ENCODE measurements around the gene RAB25. TPM values are rescaled to one million over a fixed set of nuclear protein-coding genes. Genes with fewer than 3 reads are reported as not detected.

RAB25 gene
- polyA plus RNA-seq, 1 donor from 2014 or later = 2.9 TPM

- Mint-ChIP-seq H3K27me3 (peaks cover 15% of the 10 kb centered on the region), H3K4me1 (peaks cover 9 to 13% (median 10%) of the 10 kb centered on the region in 3 donors), H3K4me3 (peak overlapping the region in 1 of 4 donors; percentile 63), H3K9me3 (no peaks in the 10 kb centered on the region), H3K27ac (no peak overlapping the region), H3K36me3 (no peaks in the 10 kb centered on the region)
Observed at GRCh38 chr1:156080241-156080862, 19.4 kb downstream of the RAB25 start.

- Mint-ChIP-seq H3K4me3 (peak overlapping the region in 3 of 4 donors; percentile 43 to 63 (median 59)), H3K36me3 (no peaks in the 10 kb centered on the region), H3K27ac (peak overlapping the region in 1 of 3 donors; percentile 12), H3K27me3 (peaks cover 16% of the 10 kb centered on the region), H3K9me3 (no peaks in the 10 kb centered on the region), H3K4me1 (peaks cover 8 to 10% (median 9%) of the 10 kb centered on the region in 3 donors)
Observed at GRCh38 chr1:156080863-156081179, 19.9 kb downstream of the RAB25 start.

GRCh38 chr1:156081180-156081916, 20.4 kb downstream of the RAB25 start:
- H3K4me3 Mint-ChIP-seq = peak overlapping the region; percentile 43 to 93 (median 70)
- H3K9me3 Mint-ChIP-seq = no peaks in the 10 kb centered on the region
- H3K27ac Mint-ChIP-seq = peak overlapping the region in 1 of 3 donors; percentile 12
- H3K27me3 Mint-ChIP-seq = peaks cover 19% of the 10 kb centered on the region
- no peaks in the 10 kb centered on the region for H3K36me3 Mint-ChIP-seq
- peaks cover 6 to 9% (median 8%) of the 10 kb centered on the region in 3 donors for H3K4me1 Mint-ChIP-seq

- no peaks in the 10 kb centered on the region for H3K9me3 Mint-ChIP-seq
- H3K36me3 Mint-ChIP-seq = no peaks in the 10 kb centered on the region
- H3K27ac Mint-ChIP-seq = peak overlapping the region in 1 of 3 donors; percentile 12
- peaks cover 6 to 9% (median 6%) of the 10 kb centered on the region in 3 donors for H3K4me1 Mint-ChIP-seq
- H3K27me3 Mint-ChIP-seq = peaks cover 19% of the 10 kb centered on the region
- peak overlapping the region; percentile 74 to 96 (median 86) for H3K4me3 Mint-ChIP-seq
Observed at GRCh38 chr1:156081917-156082308, 21.0 kb downstream of the RAB25 start.

GRCh38 chr1:156082309-156083091, 21.5 kb downstream of the RAB25 start, which contains the start of gene MEX3A:
MEX3A (minus strand) TSS chr1:156082465; CDS start chr1:156081998, 467 bp downstream.
- H3K27ac Mint-ChIP-seq = peak within 1 kb of the TSS in 1 of 3 donors; percentile 12
- H3K36me3 Mint-ChIP-seq = no peaks in the 10 kb centered on the region
- H3K9me3 Mint-ChIP-seq = no peaks in the 10 kb centered on the region
- peaks cover 23% of the 10 kb centered on the region for H3K27me3 Mint-ChIP-seq
- H3K4me3 Mint-ChIP-seq = peak within 1 kb of the TSS; percentile 74 to 96 (median 86)
- peaks cover 6 to 9% (median 6%) of the 10 kb centered on the region in 3 donors for H3K4me1 Mint-ChIP-seq

- Mint-ChIP-seq H3K27ac (no peak overlapping the region), H3K9me3 (no peaks in the 10 kb centered on the region), H3K27me3 (peaks cover 26% of the 10 kb centered on the region), H3K4me3 (peak overlapping the region; percentile 32 to 77 (median 52)), H3K36me3 (no peaks in the 10 kb centered on the region), H3K4me1 (peaks cover 2 to 4% (median 4%) of the 10 kb centered on the region in 3 donors)
Observed at GRCh38 chr1:156083800-156084790, 23.1 kb downstream of the RAB25 start.

GRCh38 chr1:156086256-156086662, 25.3 kb downstream of the RAB25 start:
- Mint-ChIP-seq H3K4me3 (no peak overlapping the region), H3K4me1 (peaks cover 0 to 11% (median 6%) of the 10 kb centered on the region in 3 donors), H3K27ac (no peak overlapping the region), H3K9me3 (no peaks in the 10 kb centered on the region), H3K27me3 (peaks cover 28% of the 10 kb centered on the region), H3K36me3 (no peaks in the 10 kb centered on the region)

GRCh38 chr1:156089704-156090103, 28.7 kb downstream of the RAB25 start:
- Mint-ChIP-seq H3K4me3 (no peak overlapping the region), H3K9me3 (no peaks in the 10 kb centered on the region), H3K36me3 (no peaks in the 10 kb centered on the region), H3K4me1 (peaks cover 0 to 8% (median 4%) of the 10 kb centered on the region in 3 donors), H3K27ac (peak overlapping the region in 1 of 3 donors; percentile 23), H3K27me3 (peaks cover 18% of the 10 kb centered on the region)

- Mint-ChIP-seq H3K36me3 (no peaks in the 10 kb centered on the region), H3K9me3 (no peaks in the 10 kb centered on the region), H3K27ac (peak overlapping the region in 2 of 3 donors; percentile 71 to 72), H3K27me3 (peaks cover 18% of the 10 kb centered on the region), H3K4me1 (peaks cover 0 to 8% (median 4%) of the 10 kb centered on the region in 3 donors), H3K4me3 (peak overlapping the region in 2 of 4 donors; percentile 2 to 58)
Observed at GRCh38 chr1:156090138-156090839, 29.3 kb downstream of the RAB25 start.

GRCh38 chr1:156090840-156091188, 29.9 kb downstream of the RAB25 start:
- peaks cover under 1 to 11% (median 4%) of the 10 kb centered on the region in 3 donors for H3K4me1 Mint-ChIP-seq
- H3K9me3 Mint-ChIP-seq = no peaks in the 10 kb centered on the region
- H3K4me3 Mint-ChIP-seq = peak overlapping the region in 2 of 4 donors; percentile 2 to 58
- peaks cover 17% of the 10 kb centered on the region for H3K27me3 Mint-ChIP-seq
- peak overlapping the region in 2 of 3 donors; percentile 72 to 85 for H3K27ac Mint-ChIP-seq
- H3K36me3 Mint-ChIP-seq = no peaks in the 10 kb centered on the region

GRCh38 chr1:156091610-156092009, 30.6 kb downstream of the RAB25 start:
- Mint-ChIP-seq H3K27ac (no peak overlapping the region), H3K36me3 (no peaks in the 10 kb centered on the region), H3K27me3 (peaks cover 15% of the 10 kb centered on the region), H3K4me3 (no peak overlapping the region), H3K4me1 (peaks cover 7 to 19% (median 11%) of the 10 kb centered on the region in 3 donors), H3K9me3 (no peaks in the 10 kb centered on the region)

- Mint-ChIP-seq H3K9me3 (no peaks in the 10 kb centered on the region), H3K4me3 (peak overlapping the region in 2 of 4 donors; percentile 82 to 93), H3K27me3 (peaks cover 3% of the 10 kb centered on the region), H3K36me3 (no peaks in the 10 kb centered on the region), H3K4me1 (peaks cover 24 to 30% (median 27%) of the 10 kb centered on the region in 3 donors), H3K27ac (peak overlapping the region; percentile 96 to 99 (median 98))
Observed at GRCh38 chr1:156095906-156096508, 35.0 kb downstream of the RAB25 start.

Data from IgD-negative memory B cell (primary cell).